Measurements from ENCODE around the gene GCN1. TPM values are rescaled to one million over a fixed set of nuclear protein-coding genes. Genes with fewer than 3 reads are reported as not detected.

GCN1 gene
- total RNA-seq, 2 donors from 2014 or later = 39.7 to 83.1 TPM

DNA sequence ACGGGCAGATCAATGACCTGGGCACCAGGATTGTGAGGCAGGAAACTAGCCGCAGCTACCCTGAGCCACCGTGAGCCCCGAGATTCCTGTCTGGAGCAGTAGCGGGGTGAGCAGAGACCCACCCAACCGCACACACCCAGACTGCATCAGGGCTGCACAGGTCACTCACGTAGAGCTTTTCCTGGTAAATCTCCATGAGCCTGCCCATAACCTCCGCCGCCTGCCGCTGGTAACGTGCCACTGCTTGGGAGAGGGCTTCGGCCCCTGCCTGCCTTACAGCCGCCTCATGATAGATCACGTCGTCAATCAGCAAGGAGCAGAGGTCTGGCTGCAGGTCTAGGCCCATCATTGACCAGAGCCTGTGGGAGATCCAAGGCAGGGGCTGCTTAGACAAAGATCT is 39.4 kb downstream of the GCN1 start:
- TF ChIP-seq, protein P1, sequence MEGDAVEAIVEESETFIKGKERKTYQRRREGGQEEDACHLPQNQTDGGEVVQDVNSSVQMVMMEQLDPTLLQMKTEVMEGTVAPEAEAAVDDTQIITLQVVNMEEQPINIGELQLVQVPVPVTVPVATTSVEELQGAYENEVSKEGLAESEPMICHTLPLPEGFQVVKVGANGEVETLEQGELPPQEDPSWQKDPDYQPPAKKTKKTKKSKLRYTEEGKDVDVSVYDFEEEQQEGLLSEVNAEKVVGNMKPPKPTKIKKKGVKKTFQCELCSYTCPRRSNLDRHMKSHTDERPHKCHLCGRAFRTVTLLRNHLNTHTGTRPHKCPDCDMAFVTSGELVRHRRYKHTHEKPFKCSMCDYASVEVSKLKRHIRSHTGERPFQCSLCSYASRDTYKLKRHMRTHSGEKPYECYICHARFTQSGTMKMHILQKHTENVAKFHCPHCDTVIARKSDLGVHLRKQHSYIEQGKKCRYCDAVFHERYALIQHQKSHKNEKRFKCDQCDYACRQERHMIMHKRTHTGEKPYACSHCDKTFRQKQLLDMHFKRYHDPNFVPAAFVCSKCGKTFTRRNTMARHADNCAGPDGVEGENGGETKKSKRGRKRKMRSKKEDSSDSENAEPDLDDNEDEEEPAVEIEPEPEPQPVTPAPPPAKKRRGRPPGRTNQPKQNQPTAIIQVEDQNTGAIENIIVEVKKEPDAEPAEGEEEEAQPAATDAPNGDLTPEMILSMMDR (IDR thresholded peaks at IDR 0.05) = no peak
- no peak for TF ChIP-seq POLR2A (IDR thresholded peaks at IDR 0.05)
- Histone ChIP-seq H3K4me3 (no peak overlapping the region), H3K27me3 (no peaks in the 10 kb centered on the region), H3K9me3 (no peaks in the 10 kb centered on the region), H3K4me1 (no peaks in the 10 kb centered on the region), H3K27ac (no peak overlapping the region), H3K36me3 (replicated peaks in 1 of 2; ENCODE audit: insufficient read depth in 1 of 2, low read depth in 2 of 2) (peaks cover 24 to 68% of the 10 kb centered on the region in 2 donors)
- ATAC-seq (no peak), DNase-seq (no peak)
- intact Hi-C loops (cut with DNase I) = no loop called here
- WGBS, 2 donors = 94 to 100% methylated on average over 2 to 15 of the region's 15 CpGs

DNA sequence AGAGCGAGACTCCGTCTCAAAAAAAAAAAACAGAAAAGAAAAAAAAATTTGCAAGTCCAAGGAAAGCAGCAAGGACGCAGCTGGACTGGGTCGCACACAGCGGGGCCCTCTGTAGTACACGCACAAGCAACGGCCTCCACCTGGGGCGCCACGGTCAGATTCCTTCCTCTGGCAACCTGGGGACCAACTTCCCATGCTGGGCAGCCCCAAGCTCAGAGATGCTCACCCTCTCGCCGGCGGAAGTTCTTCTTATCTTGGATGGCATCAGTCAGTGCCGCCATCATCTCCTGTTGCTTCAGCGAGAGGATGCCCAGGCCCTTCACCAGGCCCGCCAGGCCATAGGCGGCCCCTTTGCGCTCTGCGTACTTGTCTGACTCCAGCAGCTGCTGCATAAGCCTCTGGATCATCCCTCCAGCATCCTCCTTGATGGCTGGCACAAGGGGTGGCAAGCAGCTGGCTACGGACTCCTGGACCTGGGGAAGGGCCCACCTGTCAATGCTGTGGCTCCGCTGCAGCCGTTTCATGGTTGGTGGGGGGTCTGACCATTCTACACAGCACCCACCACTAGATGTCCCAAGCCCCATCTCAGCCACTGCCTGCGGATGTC is 43.5 kb downstream of the GCN1 start:
- H3K27me3 ChIP-seq = no peaks in the 10 kb centered on the region
- H3K36me3 ChIP-seq (replicated peaks in 1 of 2; ENCODE audit: insufficient read depth in 1 of 2, low read depth in 2 of 2) = peaks cover 11 to 68% of the 10 kb centered on the region in 2 donors
- 93% methylated on average over 16 to 20 of the region's 22 CpGs for WGBS, 2 donors
- no peaks in the 10 kb centered on the region for H3K9me3 ChIP-seq
- no peak overlapping the region for H3K27ac ChIP-seq
- TF ChIP-seq POLR2A (IDR thresholded peaks at IDR 0.05) = no peak
- TF ChIP-seq, protein P1 (IDR thresholded peaks at IDR 0.05) = no peak
- H3K4me3 ChIP-seq = no peak overlapping the region
- intact Hi-C loops (cut with DNase I) = no loop called here
- no peaks in the 10 kb centered on the region for H3K4me1 ChIP-seq
- DNase-seq (no peak), ATAC-seq (no peak)

DNA sequence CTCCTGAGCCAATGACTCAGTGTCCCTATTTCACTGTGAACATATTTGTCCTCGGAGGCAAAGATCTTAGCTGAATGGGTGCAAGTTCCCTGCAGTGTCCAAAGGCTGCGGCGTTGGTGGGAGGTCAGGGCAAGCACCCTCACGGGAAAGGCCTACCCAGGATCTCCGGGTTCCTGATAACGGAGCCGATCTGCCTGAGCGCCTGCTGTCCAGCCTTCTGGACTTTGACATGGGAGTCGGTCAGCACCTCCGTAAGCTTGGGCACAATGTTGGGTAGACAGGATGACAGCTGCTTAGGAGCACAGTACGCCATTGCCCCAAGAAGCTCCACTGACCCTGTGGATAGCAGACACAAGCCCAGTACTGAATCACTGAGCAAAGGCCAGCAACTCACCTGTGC is 46.5 kb downstream of the GCN1 start:
- H3K27ac ChIP-seq = no peak overlapping the region
- TF ChIP-seq, protein P1 (IDR thresholded peaks at IDR 0.05) = no peak
- no peak for TF ChIP-seq POLR2A (IDR thresholded peaks at IDR 0.05)
- peaks cover 18 to 59% of the 10 kb centered on the region in 2 donors for H3K36me3 ChIP-seq (replicated peaks in 1 of 2; ENCODE audit: insufficient read depth in 1 of 2, low read depth in 2 of 2)
- no peaks in the 10 kb centered on the region for H3K9me3 ChIP-seq
- DNase-seq (no peak), ATAC-seq (no peak)
- no peak overlapping the region for H3K4me3 ChIP-seq
- intact Hi-C loops (cut with DNase I) = no loop called here
- no peaks in the 10 kb centered on the region for H3K27me3 ChIP-seq
- WGBS, 2 donors = 93% methylated on average over 11 of the region's 11 CpGs; no CpG with 5 or more reads in 1 of the 2 donors
- H3K4me1 ChIP-seq = no peaks in the 10 kb centered on the region

DNA sequence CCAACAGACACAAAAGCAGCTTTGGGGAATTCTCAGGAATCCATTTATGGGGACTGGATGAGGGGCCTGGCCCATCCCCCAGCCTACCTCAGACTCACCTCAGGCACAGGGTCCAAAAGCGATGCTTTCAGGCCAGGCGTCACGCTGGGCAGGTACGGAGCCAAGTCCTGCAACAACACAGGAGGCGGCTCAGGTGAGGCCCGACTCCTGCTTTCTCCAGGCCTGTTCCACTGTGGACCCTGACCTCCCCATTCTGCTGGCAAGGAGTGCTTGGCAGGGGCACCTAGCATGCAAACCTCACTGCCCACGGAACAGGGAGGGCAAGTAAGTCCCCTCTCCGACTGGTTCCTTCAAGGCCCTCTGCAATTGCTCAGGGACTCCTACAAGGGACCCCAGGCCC is 49.4 kb downstream of the GCN1 start:
- TF ChIP-seq POLR2A (IDR thresholded peaks at IDR 0.05) = no peak
- TF ChIP-seq, protein P1 (IDR thresholded peaks at IDR 0.05) = no peak
- H3K27me3 ChIP-seq = no peaks in the 10 kb centered on the region
- no peak overlapping the region for H3K27ac ChIP-seq
- WGBS, 2 donors = 96 to 97% methylated on average over 8 of the region's 8 CpGs
- intact Hi-C loops (cut with DNase I) = no loop called here
- no peaks in the 10 kb centered on the region for H3K4me1 ChIP-seq
- peaks cover 33 to 72% of the 10 kb centered on the region in 2 donors for H3K36me3 ChIP-seq (replicated peaks in 1 of 2; ENCODE audit: insufficient read depth in 1 of 2, low read depth in 2 of 2)
- H3K9me3 ChIP-seq = no peaks in the 10 kb centered on the region
- H3K4me3 ChIP-seq = no peak overlapping the region
- DNase-seq = no peak
- ATAC-seq = no peak

DNA sequence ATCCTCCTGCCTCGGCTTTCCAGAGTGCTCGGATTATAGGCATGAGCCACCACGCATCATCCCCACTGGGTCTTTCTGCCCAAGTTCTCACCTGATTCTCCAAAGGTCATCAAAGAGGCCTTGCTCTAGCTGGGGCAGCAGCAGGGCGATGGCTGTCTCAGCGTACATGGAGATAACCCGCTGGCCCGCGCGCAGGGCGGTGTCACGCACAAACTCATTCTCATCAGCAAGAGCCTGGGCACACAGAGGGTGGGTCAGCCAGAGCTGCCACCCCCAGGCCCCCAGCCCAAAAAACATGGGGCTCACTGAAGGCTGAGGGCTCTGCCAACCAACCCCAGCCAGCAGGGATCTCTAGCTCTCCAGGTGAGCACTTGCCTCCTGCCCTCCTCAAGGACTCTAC is 50.3 kb downstream of the GCN1 start:
- Histone ChIP-seq H3K4me3 (no peak overlapping the region), H3K27ac (no peak overlapping the region), H3K4me1 (no peaks in the 10 kb centered on the region), H3K27me3 (no peaks in the 10 kb centered on the region), H3K9me3 (no peaks in the 10 kb centered on the region), H3K36me3 (replicated peaks in 1 of 2; ENCODE audit: insufficient read depth in 1 of 2, low read depth in 2 of 2) (peaks cover 28 to 69% of the 10 kb centered on the region in 2 donors)
- TF ChIP-seq POLR2A (IDR thresholded peaks at IDR 0.05) = no peak
- TF ChIP-seq, protein P1 (IDR thresholded peaks at IDR 0.05) = no peak
- intact Hi-C loops (cut with DNase I) = no loop called here
- 97% methylated on average over 7 to 11 of the region's 11 CpGs for WGBS, 2 donors
- DNase-seq = no peak
- no peak for ATAC-seq

All from body of pancreas (tissue), 4 donors.